ENCODE results near the gene TBATA. TPM values are rescaled to one million over a fixed set of nuclear protein-coding genes. Genes with fewer than 3 reads are reported as not detected.

TBATA gene
- polyA plus RNA-seq, 1 of the 3 experiments (the other 2 are of a cell fraction): not detected

DNA sequence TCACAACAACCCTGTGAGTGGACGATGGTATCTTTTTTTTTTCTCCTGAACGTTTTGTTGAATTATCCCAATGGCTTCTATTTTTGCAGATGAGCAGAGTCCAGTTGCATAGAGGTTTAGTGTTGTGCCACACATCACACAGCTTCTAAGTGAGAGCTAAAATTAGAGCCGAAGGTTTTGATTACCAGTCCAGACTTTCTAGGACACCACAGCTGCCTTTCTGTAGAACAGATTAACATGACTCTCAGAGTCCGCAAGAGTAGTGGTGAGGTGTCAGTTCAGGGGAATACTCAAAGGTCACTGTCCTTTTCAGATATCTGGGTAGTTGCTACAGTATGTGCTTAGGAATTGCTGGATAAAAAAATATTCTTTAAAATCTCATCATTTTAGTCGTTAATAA is 44.4 kb upstream of the TBATA start:
- TF ChIP-seq MXI1 (IDR thresholded peaks at IDR 0.05; ENCODE audit: low read depth, low read length): no peak
- no peak for TF ChIP-seq RAD21 (IDR thresholded peaks at IDR 0.05; ENCODE audit: low read length)
- no peak for TF ChIP-seq FOXM1 (IDR thresholded peaks at IDR 0.05; ENCODE audit: low read depth)
- no peak for TF ChIP-seq NFIC (IDR thresholded peaks at IDR 0.05; ENCODE audit: borderline replicate concordance)
- TF ChIP-seq JUND (IDR thresholded peaks at IDR 0.05): no peak
- TF ChIP-seq YY1 (IDR thresholded peaks at IDR 0.05; ENCODE audit: low read depth): no peak
- TF ChIP-seq TAF1 (IDR thresholded peaks at IDR 0.05; ENCODE audit: borderline replicate concordance, low read depth, low read length): no peak
- TF ChIP-seq, protein P1, sequence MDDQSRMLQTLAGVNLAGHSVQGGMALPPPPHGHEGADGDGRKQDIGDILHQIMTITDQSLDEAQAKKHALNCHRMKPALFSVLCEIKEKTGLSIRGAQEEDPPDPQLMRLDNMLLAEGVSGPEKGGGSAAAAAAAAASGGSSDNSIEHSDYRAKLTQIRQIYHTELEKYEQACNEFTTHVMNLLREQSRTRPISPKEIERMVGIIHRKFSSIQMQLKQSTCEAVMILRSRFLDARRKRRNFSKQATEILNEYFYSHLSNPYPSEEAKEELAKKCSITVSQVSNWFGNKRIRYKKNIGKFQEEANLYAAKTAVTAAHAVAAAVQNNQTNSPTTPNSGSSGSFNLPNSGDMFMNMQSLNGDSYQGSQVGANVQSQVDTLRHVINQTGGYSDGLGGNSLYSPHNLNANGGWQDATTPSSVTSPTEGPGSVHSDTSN (IDR thresholded peaks at IDR 0.05): no peak
- TF ChIP-seq EP300 (IDR thresholded peaks at IDR 0.05; ENCODE audit: borderline replicate concordance in 1 of 2, low read depth in 1 of 2, low read length in 1 of 2): no peak
- no peak for TF ChIP-seq RXRA (IDR thresholded peaks at IDR 0.05; ENCODE audit: borderline replicate concordance, low read depth)
- TF ChIP-seq NRF1 (IDR thresholded peaks at IDR 0.05; ENCODE audit: low read depth, low read length): no peak
- TF ChIP-seq MEF2A (IDR thresholded peaks at IDR 0.05; ENCODE audit: borderline replicate concordance, low read depth): no peak
- TF ChIP-seq, protein P2, sequence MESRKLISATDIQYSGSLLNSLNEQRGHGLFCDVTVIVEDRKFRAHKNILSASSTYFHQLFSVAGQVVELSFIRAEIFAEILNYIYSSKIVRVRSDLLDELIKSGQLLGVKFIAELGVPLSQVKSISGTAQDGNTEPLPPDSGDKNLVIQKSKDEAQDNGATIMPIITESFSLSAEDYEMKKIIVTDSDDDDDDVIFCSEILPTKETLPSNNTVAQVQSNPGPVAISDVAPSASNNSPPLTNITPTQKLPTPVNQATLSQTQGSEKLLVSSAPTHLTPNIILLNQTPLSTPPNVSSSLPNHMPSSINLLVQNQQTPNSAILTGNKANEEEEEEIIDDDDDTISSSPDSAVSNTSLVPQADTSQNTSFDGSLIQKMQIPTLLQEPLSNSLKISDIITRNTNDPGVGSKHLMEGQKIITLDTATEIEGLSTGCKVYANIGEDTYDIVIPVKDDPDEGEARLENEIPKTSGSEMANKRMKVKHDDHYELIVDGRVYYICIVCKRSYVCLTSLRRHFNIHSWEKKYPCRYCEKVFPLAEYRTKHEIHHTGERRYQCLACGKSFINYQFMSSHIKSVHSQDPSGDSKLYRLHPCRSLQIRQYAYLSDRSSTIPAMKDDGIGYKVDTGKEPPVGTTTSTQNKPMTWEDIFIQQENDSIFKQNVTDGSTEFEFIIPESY (IDR thresholded peaks at IDR 0.05; ENCODE audit: borderline replicate concordance, low read depth): no peak
- TF ChIP-seq FOSL2 (IDR thresholded peaks at IDR 0.05; ENCODE audit: borderline replicate concordance, low read depth): no peak
- TF ChIP-seq, protein P3, sequence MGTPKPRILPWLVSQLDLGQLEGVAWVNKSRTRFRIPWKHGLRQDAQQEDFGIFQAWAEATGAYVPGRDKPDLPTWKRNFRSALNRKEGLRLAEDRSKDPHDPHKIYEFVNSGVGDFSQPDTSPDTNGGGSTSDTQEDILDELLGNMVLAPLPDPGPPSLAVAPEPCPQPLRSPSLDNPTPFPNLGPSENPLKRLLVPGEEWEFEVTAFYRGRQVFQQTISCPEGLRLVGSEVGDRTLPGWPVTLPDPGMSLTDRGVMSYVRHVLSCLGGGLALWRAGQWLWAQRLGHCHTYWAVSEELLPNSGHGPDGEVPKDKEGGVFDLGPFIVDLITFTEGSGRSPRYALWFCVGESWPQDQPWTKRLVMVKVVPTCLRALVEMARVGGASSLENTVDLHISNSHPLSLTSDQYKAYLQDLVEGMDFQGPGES (IDR thresholded peaks at IDR 0.05; ENCODE audit: low read depth, low read length): no peak
- ChIA-PET POLR2A (no interaction called here), CTCF (interaction anchor here (0.9 kb wide), 1 partner anchor 10 kb away, joined by 3 read pairs; no protein-coding TSS in a partner anchor)
- WGBS (ENCODE audit: low lambda C conversion rate): 84% methylated on average over 5 of the region's 5 CpGs
- no peaks in the 10 kb centered on the region for H3K9me3 ChIP-seq
- no peak overlapping the region for H3K9ac ChIP-seq
- H2AFZ ChIP-seq (ENCODE audit: low read depth): no peak overlapping the region
- H3K27me3 ChIP-seq (ENCODE audit: insufficient read depth): no peaks in the 10 kb centered on the region
- H3K9me2 ChIP-seq: no peaks in the 10 kb centered on the region
- peaks cover 78% of the 10 kb centered on the region for H3K79me2 ChIP-seq (ENCODE audit: insufficient read depth)
- H3K36me3 ChIP-seq (replicated peaks in 1 of 2; ENCODE audit: control insufficient read depth in 1 of 2, insufficient read depth in 2 of 2, low read length in 1 of 2): peaks cover 20 to 27% of the 10 kb centered on the region in 2 experiments
- peak overlapping the region in 1 of 2 experiments; percentile 99; a peak in 2 of 4 replicates for H3K27ac ChIP-seq (ENCODE audit: low read depth in 2 of 2, low read length in 1 of 2)
- DNase-seq: no peak
- H4K20me1 ChIP-seq (ENCODE audit: insufficient read depth): no peaks in the 10 kb centered on the region
- no peak overlapping the region for H3K4me2 ChIP-seq
- peaks cover 46% of the 10 kb centered on the region for H3F3A ChIP-seq (replicated peaks; ENCODE audit: insufficient read depth)
- peaks cover 22 to 42% of the 10 kb centered on the region in 2 experiments for H3K4me1 ChIP-seq (ENCODE audit: control insufficient read depth in 1 of 2, insufficient read depth in 2 of 2, low read depth in 1 of 2, low read length in 1 of 2)
- H3K4me3 ChIP-seq (ENCODE audit: low read depth in 2 of 2, low read length in 1 of 2): no peak overlapping the region
